Lower leg skin (tissue), 4 donors: ENCODE results near the gene CSF2. TPM values are rescaled to one million over a fixed set of nuclear protein-coding genes. Genes with fewer than 3 reads are reported as not detected.

ENCODE experiments used
- DNase-seq, 2 donors: peaks; one replicate each; pipeline ENCODE4 v3.0.0-alpha.2; 2019; ENCODE audit warnings: low spot score in 2 of 2
- H3K4me3 ChIP-seq: fragments of 200-600 bp; sonication (generic); 2 replicates; pipeline ENCODE4 v1.5.1; 2017; ENCODE audit warnings: mild to moderate bottlenecking, low read depth; ENCODE audit not compliant: poor library complexity, severe bottlenecking
- CTCF ChIP-seq, 3 donors: fragments of 450-650 bp; IDR thresholded peaks; one replicate each; pipeline ENCODE4 v1.5.1; 2016; ENCODE audit warnings: antibody characterized with exemption in 3 of 3, mild to moderate bottlenecking in 3 of 3, moderate library complexity in 2 of 3
- POLR2A ChIP-seq, 2 donors: fragments of 450-650 bp; IDR thresholded peaks; one replicate each; pipeline ENCODE4 v1.6.1; 2016 to 2017; ENCODE audit warnings: antibody characterized with exemption in 2 of 2, mild to moderate bottlenecking in 1 of 2, moderate library complexity in 1 of 2
- WGBS, 2 donors: methylation state at CpG; one replicate each; pipeline ENCODE4 v1.1.5; 2018; 5-methylcytosine and 5-hydroxymethylcytosine counted together
- intact Hi-C: fragments of 100-400 bp; cut with DNase I; formaldehyde crosslinking; loops from one replicate; pipeline ENCODE4 v1.15.0; 2023; ENCODE audit warnings: low total_unique reads
- total RNA-seq, 4 donors: library from RNA; depleted of rRNA; stranded (reverse); fragments of >200 nt; gene quantifications; one replicate each; pipeline ENCODE4 v1.1.0, GENCODE V29; 2016

Gene CSF2
- total RNA-seq, 4 donors from 2014 or later, result not detected

- DNase-seq, result peak in 1 of 2 donors; percentile 68
- WGBS, 2 donors, result 78 to 84% methylated on average over 10 of the region's 10 CpGs
- intact Hi-C loops, result no loop called here
These were observed 29.4 kb upstream of the CSF2 start for GRCh38 chr5:132044207-132044606.

GRCh38 chr5:132046880-132047299 lies 26.7 kb upstream of the CSF2 start:
- 81% methylated on average over 7 of the region's 7 CpGs for WGBS, 2 donors
- DNase-seq, result peak in 1 of 2 donors; percentile 37
- intact Hi-C loops, result no loop called here
- H3K4me3 ChIP-seq, result no peak overlapping the region
- no peak for TF ChIP-seq CTCF (IDR thresholded peaks at IDR 0.05)
- TF ChIP-seq POLR2A (IDR thresholded peaks at IDR 0.05), result no peak

More at GRCh38 chr5:132044207-132044606, 29.4 kb upstream of the CSF2 start:
- no peak overlapping the region for H3K4me3 ChIP-seq
- no peak for TF ChIP-seq CTCF (IDR thresholded peaks at IDR 0.05)
- TF ChIP-seq POLR2A (IDR thresholded peaks at IDR 0.05), result no peak

- intact Hi-C loops, result no loop called here
- peak in 1 of 2 donors; percentile 9 for DNase-seq
- H3K4me3 ChIP-seq, result no peak overlapping the region
- WGBS, 2 donors, result 56 to 60% methylated on average over 4 of the region's 4 CpGs
- no peak for TF ChIP-seq CTCF (IDR thresholded peaks at IDR 0.05)
- no peak for TF ChIP-seq POLR2A (IDR thresholded peaks at IDR 0.05)
These were observed 24.5 kb upstream of the CSF2 start for GRCh38 chr5:132049093-132049492.

GRCh38 chr5:132049559-132049958 lies 24.0 kb upstream of the CSF2 start:
- TF ChIP-seq CTCF (IDR thresholded peaks at IDR 0.05) (no peak), POLR2A (IDR thresholded peaks at IDR 0.05) (no peak)
- 92 to 94% methylated on average over 12 of the region's 12 CpGs for WGBS, 2 donors
- H3K4me3 ChIP-seq, result no peak overlapping the region
- intact Hi-C loops, result no loop called here
- peak in 1 of 2 donors; percentile 68 for DNase-seq

GRCh38 chr5:132050136-132050535 lies 23.5 kb upstream of the CSF2 start:
- 64 to 67% methylated on average over 5 of the region's 5 CpGs for WGBS, 2 donors
- DNase-seq, result peak; percentile 39 to 84
- no peak overlapping the region for H3K4me3 ChIP-seq
- no peak for TF ChIP-seq POLR2A (IDR thresholded peaks at IDR 0.05)
- no peak for TF ChIP-seq CTCF (IDR thresholded peaks at IDR 0.05)
- intact Hi-C loops, result no loop called here
